Endothelial cell of umbilical vein (primary cell): ENCODE measurements around the gene SPOCD1. TPM values are rescaled to one million over a fixed set of nuclear protein-coding genes. Genes with fewer than 3 reads are reported as not detected.

ENCODE experiments used
- BruUV-seq: library from RNA; stranded (reverse); fragments of 400-500 nt; replicated peaks from 2 replicates; lab custom pipeline; 2021; lab: Mats Ljungman, UMichigan
- CTCF ChIA-PET: fragments of 300-600, 350-600 bp; sonication (Branson Sonifier 250); formaldehyde crosslinking; loops from one replicate; lab custom pipeline; 2021; ENCODE audit warnings: antibody characterized with exemption, inconsistent platforms; lab: Charles Lee
- POLR2A ChIA-PET: fragments of 300-600, 350-600 bp; sonication (Branson Sonifier 250); formaldehyde crosslinking; loops from one replicate; lab custom pipeline; 2021; ENCODE audit warnings: antibody characterized with exemption, inconsistent platforms; lab: Charles Lee
- DNase-seq: peaks from one replicate; pipeline ENCODE4 v3.0.0-alpha.2; 2011; ENCODE audit warnings: low read depth, low spot score
- FAIRE-seq: peaks from 2 replicates; lab custom pipeline; 2011; peaks lifted over from hg19 to GRCh38; lab: Jason Lieb, UNC
- H2AFZ ChIP-seq: 2 replicates; pipeline ENCODE4 v1.6.0; 2012; ENCODE audit warnings: low read depth, low read length, control low read depth, inconsistent platforms
- H3K27ac ChIP-seq: 2 replicates; pipeline ENCODE4 v1.5.1; 2011; ENCODE audit warnings: low read depth, mild to moderate bottlenecking, control low read depth, low read length, moderate library complexity; ENCODE audit not compliant: insufficient read depth
- H3K27me3 ChIP-seq, 2 experiments: 2 replicates each; pipeline versions ENCODE4 v1.6.0 to v1.6.1; 2011; ENCODE audit warnings: low read length in 2 of 2, mixed read lengths in 1 of 2; ENCODE audit not compliant: control insufficient read depth in 2 of 2, insufficient read depth in 2 of 2
- H3K36me3 ChIP-seq, 2 experiments: 2 replicates in 1 of 2; 3 replicates in 1 of 2; pipeline ENCODE4 v1.5.1; 2011; ENCODE audit warnings: low read length in 2 of 2, mild to moderate bottlenecking in 1 of 2, moderate library complexity in 1 of 2; ENCODE audit not compliant: control insufficient read depth in 2 of 2, insufficient read depth in 2 of 2; ENCODE audit errors: extremely low read depth in 1 of 2
- H3K4me1 ChIP-seq: 3 replicates; pipeline ENCODE4 v1.5.1; 2011; ENCODE audit warnings: mild to moderate bottlenecking, low read length; ENCODE audit not compliant: control insufficient read depth, insufficient read depth; ENCODE audit errors: extremely low read depth
- H3K4me2 ChIP-seq: 2 replicates; pipeline ENCODE4 v1.6.1; 2011; ENCODE audit warnings: low read length, control low read depth, mixed read lengths; ENCODE audit not compliant: insufficient read depth
- H3K4me3 ChIP-seq, 3 experiments: fragments of 200-600 bp in 1 of 3; sonication (generic), shearing (Covaris generic) in 1 of 3; replicated peaks in 1 of 3; 2 replicates each; pipeline ENCODE4 v1.5.1; 2011 to 2016; ENCODE audit warnings: control low read depth in 3 of 3, low read length in 3 of 3, mild to moderate bottlenecking in 2 of 3, inconsistent platforms in 1 of 3, low read depth in 1 of 3, moderate library complexity in 1 of 3; ENCODE audit not compliant: insufficient read depth in 1 of 3
- H3K79me2 ChIP-seq: 2 replicates; pipeline ENCODE4 v1.6.0; 2012; ENCODE audit warnings: low read length, inconsistent platforms; ENCODE audit not compliant: control insufficient read depth, insufficient read depth
- H3K9ac ChIP-seq: replicated peaks from 2 replicates; pipeline ENCODE3; 2011; ENCODE audit warnings: low read length, control low read depth; ENCODE audit not compliant: insufficient read depth; ENCODE audit errors: extremely low read depth
- H3K9me1 ChIP-seq: replicated peaks from 3 replicates; pipeline ENCODE4 v1.6.0; 2011; ENCODE audit warnings: mild to moderate bottlenecking, low read length; ENCODE audit not compliant: control insufficient read depth, insufficient read depth; ENCODE audit errors: extremely low read depth
- H3K9me3 ChIP-seq: replicated peaks from 2 replicates; pipeline ENCODE4 v1.5.1; 2012; ENCODE audit warnings: low read length, inconsistent platforms; ENCODE audit not compliant: control insufficient read depth, insufficient read depth
- H4K20me1 ChIP-seq: replicated peaks from 2 replicates; pipeline ENCODE3; 2011; ENCODE audit warnings: mild to moderate bottlenecking, low read length; ENCODE audit not compliant: control insufficient read depth, insufficient read depth; ENCODE audit errors: extremely low read depth
- CTCF ChIP-seq, 2 donors: IDR thresholded peaks; 1 replicate in 1 of 2; 2 replicates in 1 of 2; pipeline ENCODE4 v1.5.1; 2011; ENCODE audit warnings: low read length in 2 of 2, mild to moderate bottlenecking in 2 of 2, moderate library complexity in 2 of 2, control low read depth in 1 of 2, inconsistent platforms in 1 of 2, low read depth in 1 of 2; ENCODE audit not compliant: insufficient read depth in 1 of 2; ENCODE audit errors: extremely low read depth in 1 of 2
- EZH2 ChIP-seq: IDR thresholded peaks from 2 replicates; pipeline ENCODE4 v1.6.1; 2012; ENCODE audit warnings: borderline replicate concordance, low read depth, mild to moderate bottlenecking, moderate library complexity, low read length, inconsistent platforms; ENCODE audit not compliant: severe bottlenecking
- FOS ChIP-seq: IDR thresholded peaks from 2 replicates; pipeline ENCODE4 v1.6.1; 2011; ENCODE audit warnings: mild to moderate bottlenecking, low read length, moderate library complexity, borderline replicate concordance; ENCODE audit not compliant: insufficient read depth
- GATA2 ChIP-seq: IDR thresholded peaks from 2 replicates; pipeline ENCODE4 v1.7.0; 2011; ENCODE audit warnings: low read depth, mild to moderate bottlenecking, moderate library complexity, mixed read lengths, low read length; ENCODE audit not compliant: insufficient read length, insufficient read depth
- JUN ChIP-seq: IDR thresholded peaks from 2 replicates; pipeline ENCODE4 v1.6.1; 2011; ENCODE audit warnings: borderline replicate concordance, low read depth; ENCODE audit not compliant: insufficient read length, insufficient read depth
- MAX ChIP-seq: IDR thresholded peaks from 2 replicates; pipeline ENCODE4 v1.6.1; 2011; ENCODE audit not compliant: insufficient read depth, insufficient read length
- MYC ChIP-seq: IDR thresholded peaks from one replicate; pipeline ENCODE4 v1.6.1; 2011; ENCODE audit warnings: mild to moderate bottlenecking, low read depth, low read length
- POLR2A ChIP-seq: IDR thresholded peaks from 2 replicates; pipeline ENCODE4 v1.6.1; 2012; ENCODE audit warnings: low read depth, mild to moderate bottlenecking, control low read depth, low read length
- POLR2AphosphoS5 ChIP-seq: IDR thresholded peaks from 2 replicates; pipeline ENCODE4 v1.6.1; 2012; ENCODE audit warnings: low read depth, mild to moderate bottlenecking, control low read depth, low read length, moderate library complexity; ENCODE audit not compliant: insufficient read depth
- dilution Hi-C: fragments of 300-500 bp; cut with MboI; formaldehyde crosslinking; loops from one replicate; pipeline ENCODE4 v1.15.0; 2019; ENCODE audit warnings: low sequenced_read_pairs; ENCODE audit not compliant: extremely low pct_ligation_motif_present
- intact Hi-C: fragments of 100-400 bp; cut with micrococcal nuclease; formaldehyde crosslinking; loops from one replicate; pipeline ENCODE4 v1.10.0; 2022
- polyA plus RNA-seq, 4 experiments: library from polyadenylated mRNA; depleted of rRNA in 3 of 4; stranded (reverse) in 3 of 4; unstranded in 1 of 4; fragments of >200 nt; gene quantifications; 2 replicates each; pipeline versions ENCODE4 v1.2.1 to v1.2.3, GENCODE V29; 2011 to 2012; ENCODE audit warnings: missing spikeins in 1 of 4
- total RNA-seq: library from RNA; stranded (reverse); gene quantifications from 2 replicates; pipeline ENCODE4 v1.2.3, GENCODE V29; 2021

Gene SPOCD1
- total and polyA plus RNA-seq, 2 donors (not counting 3 experiments of a cell fraction or from before 2014, with no cell fraction given) = 0.27 to 33.0 TPM

- Histone ChIP-seq H3K9me1 (no peaks in the 10 kb centered on the region), H3K9me3 (no peaks in the 10 kb centered on the region), H4K20me1 (no peaks in the 10 kb centered on the region), H2AFZ (no peak overlapping the region), H3K79me2 (no peaks in the 10 kb centered on the region), H3K9ac (no peak overlapping the region), H3K4me1 (no peaks in the 10 kb centered on the region), H3K27me3 (no peaks in the 10 kb centered on the region), H3K4me3 (no peak overlapping the region), H3K27ac (no peak overlapping the region), H3K36me3 (no peaks in the 10 kb centered on the region), H3K4me2 (no peak overlapping the region)
- CTCF ChIA-PET = interaction anchor here (1.0 kb wide), 1 partner anchor 10 kb away, joined by 3 read pairs; no protein-coding TSS in a partner anchor
- intact Hi-C loops (no loop called here), dilution Hi-C loops (no loop called here)
- BruUV-seq = no TSS peak
- TF ChIP-seq GATA2 (no peak), MAX (no peak), FOS (no peak), POLR2AphosphoS5 (no peak), JUN (no peak), POLR2A (no peak), CTCF (IDR thresholded peaks at IDR 0.05; ENCODE audit: extremely low read depth in 1 of 2, insufficient read depth in 1 of 2, low read depth in 1 of 2, low read length in 2 of 2) (no peak), EZH2 (no peak), MYC (no peak)
- POLR2A ChIA-PET = interaction anchor here (0.7 kb wide), 1 partner anchor 43 kb away, joined by 3 read pairs; no protein-coding TSS in a partner anchor
- DNase-seq (no peak), FAIRE-seq (no peak)
Observed at GRCh38 chr1:31861346-31861745, 45.5 kb upstream of the SPOCD1 start.
